Vagina (tissue), 2 donors: ENCODE measurements around the gene CNTNAP4.

Source experiments
- POLR2AphosphoS5 ChIP-seq, 2 donors: sonication (generic); formaldehyde crosslinking; IDR thresholded peaks; one replicate each; pipeline ENCODE4 v1.9.0; 2017; ENCODE audit warnings: antibody characterized with exemption in 2 of 2, mild to moderate bottlenecking in 2 of 2, low read depth in 1 of 2; ENCODE audit not compliant: insufficient read depth in 1 of 2
- TF ChIP-seq, protein P1 (sequence below), 3 experiments: fragments of 450-650 bp in 2 of 3; fragments of 200-600 bp in 1 of 3; sonication (generic) in 1 of 3; IDR thresholded peaks; one replicate each; pipeline ENCODE4 v1.5.1; 2017 to 2019; ENCODE audit warnings: antibody characterized with exemption in 3 of 3, mild to moderate bottlenecking in 2 of 3, moderate library complexity in 2 of 3

- TF ChIP-seq, protein P1, sequence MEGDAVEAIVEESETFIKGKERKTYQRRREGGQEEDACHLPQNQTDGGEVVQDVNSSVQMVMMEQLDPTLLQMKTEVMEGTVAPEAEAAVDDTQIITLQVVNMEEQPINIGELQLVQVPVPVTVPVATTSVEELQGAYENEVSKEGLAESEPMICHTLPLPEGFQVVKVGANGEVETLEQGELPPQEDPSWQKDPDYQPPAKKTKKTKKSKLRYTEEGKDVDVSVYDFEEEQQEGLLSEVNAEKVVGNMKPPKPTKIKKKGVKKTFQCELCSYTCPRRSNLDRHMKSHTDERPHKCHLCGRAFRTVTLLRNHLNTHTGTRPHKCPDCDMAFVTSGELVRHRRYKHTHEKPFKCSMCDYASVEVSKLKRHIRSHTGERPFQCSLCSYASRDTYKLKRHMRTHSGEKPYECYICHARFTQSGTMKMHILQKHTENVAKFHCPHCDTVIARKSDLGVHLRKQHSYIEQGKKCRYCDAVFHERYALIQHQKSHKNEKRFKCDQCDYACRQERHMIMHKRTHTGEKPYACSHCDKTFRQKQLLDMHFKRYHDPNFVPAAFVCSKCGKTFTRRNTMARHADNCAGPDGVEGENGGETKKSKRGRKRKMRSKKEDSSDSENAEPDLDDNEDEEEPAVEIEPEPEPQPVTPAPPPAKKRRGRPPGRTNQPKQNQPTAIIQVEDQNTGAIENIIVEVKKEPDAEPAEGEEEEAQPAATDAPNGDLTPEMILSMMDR (IDR thresholded peaks at IDR 0.05), result no peak
- no peak for TF ChIP-seq POLR2AphosphoS5 (IDR thresholded peaks at IDR 0.05; ENCODE audit: insufficient read depth in 1 of 2, low read depth in 1 of 2)
These were observed 206.2 kb downstream of the CNTNAP4 start for GRCh38 chr16:76483307-76483909.
